ENCODE data around the gene GPR68. TPM values are rescaled to one million over a fixed set of nuclear protein-coding genes. Genes with fewer than 3 reads are reported as not detected.

GPR68 gene
- total RNA-seq, 2 donors from 2014 or later = 0.55 to 1.4 TPM

DNA sequence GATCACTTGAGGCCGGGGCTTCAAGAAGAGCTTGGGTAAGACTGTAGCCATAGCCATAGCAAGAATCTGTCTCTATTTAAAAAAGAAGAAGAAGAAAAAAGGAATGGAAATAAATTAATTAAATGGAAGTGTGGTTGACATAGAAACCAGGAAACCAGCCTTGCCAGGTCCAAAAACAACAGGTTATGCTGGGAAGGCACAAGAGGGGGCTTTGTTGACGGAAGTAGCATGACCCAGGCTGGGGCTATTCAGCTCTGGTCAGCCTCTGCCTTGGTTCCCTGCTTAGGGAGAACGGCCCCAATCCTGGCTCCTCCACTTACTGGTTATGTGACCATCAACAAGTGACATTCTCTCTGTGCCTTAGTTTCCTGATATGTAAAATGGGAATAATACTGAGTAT, 14.4 kb upstream of the GPR68 start:
- no peak for DNase-seq (ENCODE audit: low spot score)
- H3K27me3 ChIP-seq = no peaks in the 10 kb centered on the region
- peaks cover 0 to 24% of the 10 kb centered on the region in 2 donors for H3K4me1 ChIP-seq
- H3K36me3 ChIP-seq = no peaks in the 10 kb centered on the region
- H3K9me3 ChIP-seq = no peaks in the 10 kb centered on the region
- TF ChIP-seq, protein P1, sequence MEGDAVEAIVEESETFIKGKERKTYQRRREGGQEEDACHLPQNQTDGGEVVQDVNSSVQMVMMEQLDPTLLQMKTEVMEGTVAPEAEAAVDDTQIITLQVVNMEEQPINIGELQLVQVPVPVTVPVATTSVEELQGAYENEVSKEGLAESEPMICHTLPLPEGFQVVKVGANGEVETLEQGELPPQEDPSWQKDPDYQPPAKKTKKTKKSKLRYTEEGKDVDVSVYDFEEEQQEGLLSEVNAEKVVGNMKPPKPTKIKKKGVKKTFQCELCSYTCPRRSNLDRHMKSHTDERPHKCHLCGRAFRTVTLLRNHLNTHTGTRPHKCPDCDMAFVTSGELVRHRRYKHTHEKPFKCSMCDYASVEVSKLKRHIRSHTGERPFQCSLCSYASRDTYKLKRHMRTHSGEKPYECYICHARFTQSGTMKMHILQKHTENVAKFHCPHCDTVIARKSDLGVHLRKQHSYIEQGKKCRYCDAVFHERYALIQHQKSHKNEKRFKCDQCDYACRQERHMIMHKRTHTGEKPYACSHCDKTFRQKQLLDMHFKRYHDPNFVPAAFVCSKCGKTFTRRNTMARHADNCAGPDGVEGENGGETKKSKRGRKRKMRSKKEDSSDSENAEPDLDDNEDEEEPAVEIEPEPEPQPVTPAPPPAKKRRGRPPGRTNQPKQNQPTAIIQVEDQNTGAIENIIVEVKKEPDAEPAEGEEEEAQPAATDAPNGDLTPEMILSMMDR (IDR thresholded peaks at IDR 0.05) = no peak
- no peak overlapping the region for H3K27ac ChIP-seq
- no peak overlapping the region for H3K4me3 ChIP-seq

DNA sequence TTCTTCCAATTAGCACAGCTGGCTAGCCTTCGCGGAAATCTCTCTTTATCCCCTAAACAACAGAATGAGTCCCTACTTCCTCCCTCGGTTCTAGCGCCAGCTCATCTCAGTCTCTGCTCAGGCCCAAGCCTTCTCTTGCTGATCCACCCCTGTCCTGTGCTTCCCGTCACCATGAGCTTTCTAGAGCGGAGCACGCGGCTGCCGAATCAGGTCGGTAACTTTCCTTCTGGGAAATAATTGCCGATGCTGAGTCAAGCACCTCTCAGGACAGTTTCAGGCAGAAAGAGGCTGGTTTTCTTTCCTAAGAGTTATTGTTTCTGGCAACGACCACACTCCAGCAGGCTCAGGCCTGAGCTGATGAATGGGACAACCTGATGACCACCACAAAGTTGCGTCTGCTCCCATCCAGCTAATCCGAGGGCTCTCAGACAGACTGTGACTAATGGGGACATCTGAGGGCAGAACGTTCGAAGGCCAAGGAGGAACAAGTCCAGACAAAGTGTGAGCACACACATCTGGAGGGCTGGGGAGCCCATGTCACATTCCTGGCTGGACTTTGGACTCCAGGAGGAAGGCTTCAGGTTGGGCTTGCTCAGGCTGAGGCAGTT, 13.6 kb upstream of the GPR68 start:
- H3K27ac ChIP-seq = peak overlapping the region; percentile 51 to 65
- peaks cover 0 to 27% of the 10 kb centered on the region in 2 donors for H3K4me1 ChIP-seq
- no peaks in the 10 kb centered on the region for H3K9me3 ChIP-seq
- H3K4me3 ChIP-seq = no peak overlapping the region
- TF ChIP-seq, protein P1 (IDR thresholded peaks at IDR 0.05) = no peak
- no peaks in the 10 kb centered on the region for H3K36me3 ChIP-seq
- no peaks in the 10 kb centered on the region for H3K27me3 ChIP-seq
- DNase-seq (ENCODE audit: low spot score) = peak; percentile 78

DNA sequence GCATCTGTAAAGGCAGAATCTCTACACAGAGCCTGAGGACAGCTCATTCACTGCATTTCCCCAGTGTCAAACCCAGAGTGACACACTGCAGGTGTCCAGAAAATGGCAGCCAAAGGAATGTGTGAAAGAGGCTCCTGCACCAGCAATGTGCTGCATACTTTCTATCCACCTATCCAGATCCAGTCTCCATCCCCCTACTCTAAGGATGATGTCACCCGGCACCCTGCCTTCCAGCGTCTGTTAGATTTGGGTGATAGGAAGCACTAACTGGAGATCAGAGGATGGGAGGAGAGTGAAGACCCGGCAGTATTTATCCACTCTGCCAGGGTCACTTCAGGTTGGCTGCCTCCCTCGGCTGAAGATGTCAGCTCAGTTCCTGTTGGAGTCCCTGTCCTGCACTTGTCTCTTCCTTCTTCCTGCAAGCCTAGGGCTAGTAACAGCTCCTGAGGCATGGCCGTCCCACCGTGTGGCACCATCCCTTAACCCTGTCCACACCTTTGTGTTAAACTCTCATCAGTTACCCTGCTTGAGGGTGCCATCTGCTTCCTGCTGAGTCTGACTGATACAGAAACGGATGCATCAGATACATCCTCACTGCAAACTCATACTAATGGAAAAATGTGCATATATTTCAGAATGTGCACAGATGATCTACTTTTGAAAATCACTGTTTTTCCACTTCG, 13.0 kb upstream of the GPR68 start:
- Histone ChIP-seq H3K27ac (peak overlapping the region; percentile 51 to 65), H3K27me3 (no peaks in the 10 kb centered on the region)

DNA sequence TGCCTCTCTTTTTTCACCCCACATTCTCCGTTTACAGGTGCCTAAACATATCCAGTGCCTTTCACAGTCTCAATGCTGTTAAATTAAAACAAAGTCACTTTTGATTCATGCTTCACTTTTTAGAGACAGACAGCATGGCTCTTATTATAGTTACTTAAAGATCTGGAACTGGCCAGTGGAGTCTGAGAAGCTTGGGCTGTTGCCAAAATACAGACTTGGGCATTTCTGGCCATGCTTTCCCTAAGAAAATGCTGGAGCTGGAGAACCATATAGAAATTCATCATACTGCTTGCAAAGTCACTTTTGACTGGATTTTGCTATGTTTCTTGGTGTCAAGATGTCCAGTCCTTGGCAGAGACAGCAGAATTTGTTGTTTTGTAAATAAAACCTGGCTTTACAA, 12.2 kb upstream of the GPR68 start:
- Histone ChIP-seq H3K27ac (peak overlapping the region; percentile 26 to 65), H3K27me3 (no peaks in the 10 kb centered on the region), H3K36me3 (no peaks in the 10 kb centered on the region), H3K4me3 (no peak overlapping the region), H3K9me3 (no peaks in the 10 kb centered on the region), H3K4me1 (peaks cover 0 to 31% of the 10 kb centered on the region in 2 donors)
- no peak for DNase-seq (ENCODE audit: low spot score)
- TF ChIP-seq, protein P1 (IDR thresholded peaks at IDR 0.05) = no peak

More for the DNA sequence above, 13.0 kb upstream of the GPR68 start:
- TF ChIP-seq, protein P1 (IDR thresholded peaks at IDR 0.05) = no peak
- Histone ChIP-seq H3K36me3 (no peaks in the 10 kb centered on the region), H3K4me3 (no peak overlapping the region), H3K9me3 (no peaks in the 10 kb centered on the region), H3K4me1 (peaks cover 0 to 31% of the 10 kb centered on the region in 2 donors)
- DNase-seq (ENCODE audit: low spot score) = no peak

DNA sequence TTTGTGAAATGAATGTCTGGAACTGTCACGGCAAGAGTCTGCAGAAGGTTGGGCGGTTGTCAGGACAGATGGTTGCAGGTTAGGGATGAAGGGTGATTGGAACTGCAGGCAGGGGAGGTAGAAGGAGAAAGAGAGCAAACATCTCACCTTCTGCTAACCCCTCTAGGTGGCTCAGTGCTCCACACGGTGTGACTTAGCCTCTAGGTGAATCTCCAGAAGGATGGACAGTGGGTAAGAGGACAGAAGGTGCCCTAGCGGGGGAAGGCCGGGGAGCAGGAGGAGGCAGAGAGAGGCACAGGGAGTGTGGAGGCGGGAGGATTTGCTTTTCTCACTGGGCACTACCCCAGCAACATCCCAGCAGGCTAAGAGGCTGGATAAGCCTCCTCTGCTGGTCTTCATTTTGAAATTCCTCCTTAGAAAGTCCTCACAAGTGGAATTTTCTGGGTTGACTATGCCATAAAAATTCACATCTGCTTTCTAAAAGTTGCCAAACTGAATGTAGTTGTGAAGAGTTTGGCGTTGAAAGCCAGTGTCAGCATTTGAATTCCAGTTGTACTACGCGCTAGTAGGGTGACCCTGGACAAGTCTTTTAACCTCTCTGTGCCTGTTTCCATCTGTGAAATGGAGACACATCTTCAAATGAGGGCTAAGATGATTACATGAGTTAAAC, 10.7 kb upstream of the GPR68 start:
- Histone ChIP-seq H3K4me3 (no peak overlapping the region), H3K4me1 (peaks cover 0 to 36% of the 10 kb centered on the region in 2 donors), H3K27me3 (no peaks in the 10 kb centered on the region), H3K27ac (peak overlapping the region in 1 of 2 donors; percentile 4), H3K36me3 (no peaks in the 10 kb centered on the region), H3K9me3 (no peaks in the 10 kb centered on the region)
- no peak for DNase-seq (ENCODE audit: low spot score)
- TF ChIP-seq, protein P1 (IDR thresholded peaks at IDR 0.05) = no peak
